Osteocyte (in vitro differentiated cells): ENCODE results near the gene CRB1. TPM values are rescaled to one million over a fixed set of nuclear protein-coding genes. Genes with fewer than 3 reads are reported as not detected.

Experiments used
- DNase-seq: peaks from one replicate; pipeline ENCODE4 v3.0.0; 2021; ENCODE audit warnings: mixed read lengths; ENCODE audit not compliant: unreplicated experiment; ENCODE audit errors: extremely low spot score
- H3K27ac Mint-ChIP-seq: one replicate; pipeline ENCODE4 v1.8.0; 2021; ENCODE audit warnings: mild to moderate bottlenecking, mixed read lengths; ENCODE audit not compliant: unreplicated experiment
- H3K27me3 Mint-ChIP-seq: one replicate; pipeline ENCODE4 v1.8.0; 2021; ENCODE audit warnings: mixed read lengths; ENCODE audit not compliant: unreplicated experiment
- H3K36me3 Mint-ChIP-seq: one replicate; pipeline ENCODE4 v1.8.0; 2021; ENCODE audit warnings: mixed read lengths; ENCODE audit not compliant: unreplicated experiment
- H3K4me1 Mint-ChIP-seq: one replicate; pipeline ENCODE4 v1.8.0; 2021; ENCODE audit warnings: mixed read lengths; ENCODE audit not compliant: unreplicated experiment
- H3K4me3 Mint-ChIP-seq: one replicate; pipeline ENCODE4 v1.8.0; 2021; ENCODE audit warnings: mild to moderate bottlenecking, moderate library complexity, mixed read lengths; ENCODE audit not compliant: unreplicated experiment
- H3K9me3 Mint-ChIP-seq: one replicate; pipeline ENCODE4 v1.8.0; 2021; ENCODE audit warnings: mixed read lengths; ENCODE audit not compliant: unreplicated experiment
- CTCF ChIP-seq: fragments of 200-600 bp; sonication (generic); IDR thresholded peaks from 2 replicates; pipeline ENCODE4 v1.5.0; 2021; ENCODE audit warnings: antibody characterized with exemption, mild to moderate bottlenecking, moderate library complexity
- total RNA-seq: library from RNA; stranded (reverse); gene quantifications from 2 replicates; pipeline ENCODE4 v1.2.1, GENCODE V29; 2021

Gene CRB1
- total RNA-seq, 1 donor from 2014 or later: not detected

GRCh38 chr1:197358959-197359358, 90.9 kb downstream of the CRB1 start:
- Mint-ChIP-seq H3K9me3 (no peaks in the 10 kb centered on the region), H3K4me3 (no peak overlapping the region), H3K27me3 (no peaks in the 10 kb centered on the region), H3K36me3 (no peaks in the 10 kb centered on the region), H3K4me1 (no peaks in the 10 kb centered on the region), H3K27ac (no peak overlapping the region)
- TF ChIP-seq CTCF: no peak
- DNase-seq: no peak

- Mint-ChIP-seq H3K9me3 (no peaks in the 10 kb centered on the region), H3K36me3 (no peaks in the 10 kb centered on the region), H3K27ac (no peak overlapping the region), H3K4me1 (no peaks in the 10 kb centered on the region), H3K27me3 (no peaks in the 10 kb centered on the region), H3K4me3 (no peak overlapping the region)
- TF ChIP-seq CTCF: no peak
- DNase-seq: no peak
Observed at GRCh38 chr1:197360068-197360467, 92.0 kb downstream of the CRB1 start.

GRCh38 chr1:197362871-197363270, 94.8 kb downstream of the CRB1 start:
- Mint-ChIP-seq H3K4me3 (no peak overlapping the region), H3K27ac (no peak overlapping the region), H3K36me3 (no peaks in the 10 kb centered on the region), H3K27me3 (no peaks in the 10 kb centered on the region), H3K4me1 (no peaks in the 10 kb centered on the region), H3K9me3 (no peaks in the 10 kb centered on the region)
- TF ChIP-seq CTCF: no peak
- no peak for DNase-seq

GRCh38 chr1:197363855-197364254, 95.8 kb downstream of the CRB1 start:
- H3K27ac Mint-ChIP-seq: no peak overlapping the region
- TF ChIP-seq CTCF: no peak
- no peak for DNase-seq

GRCh38 chr1:197366996-197367395, 98.9 kb downstream of the CRB1 start:
- Mint-ChIP-seq H3K27me3 (peaks cover 14% of the 10 kb centered on the region), H3K36me3 (no peaks in the 10 kb centered on the region), H3K4me1 (no peaks in the 10 kb centered on the region), H3K4me3 (no peak overlapping the region), H3K9me3 (no peaks in the 10 kb centered on the region), H3K27ac (no peak overlapping the region)
- DNase-seq: no peak
- TF ChIP-seq CTCF: no peak

More at GRCh38 chr1:197363855-197364254, 95.8 kb downstream of the CRB1 start:
- no peaks in the 10 kb centered on the region for H3K36me3 Mint-ChIP-seq
- H3K27me3 Mint-ChIP-seq: no peaks in the 10 kb centered on the region
- no peaks in the 10 kb centered on the region for H3K9me3 Mint-ChIP-seq
- no peak overlapping the region for H3K4me3 Mint-ChIP-seq
- no peaks in the 10 kb centered on the region for H3K4me1 Mint-ChIP-seq
